ENCODE measurements around the gene ARAP3. TPM values are rescaled to one million over a fixed set of nuclear protein-coding genes. Genes with fewer than 3 reads are reported as not detected.
"Not testable (repeated sequence)": the region's sequence is repeated elsewhere in the genome, so short reads cannot be mapped to it uniquely, and the experiment has no call there.

The ARAP3 gene
- polyA plus RNA-seq, 4 donors = 19.8 to 24.4 (median 20.9) TPM

- peak; percentile 90 to 95 (median 92) for DNase-seq (ENCODE audit: low read depth in 4 of 4, low spot score in 3 of 4)
These were observed 63.1 kb downstream of the ARAP3 start, which contains the start of gene DIAPH1 for GRCh38 chr5:141618804-141619554. Gene DIAPH1, minus strand, starts transcription at chr5:141619000. Its CDS starts 86 bp downstream, at chr5:141618914.

- DNase-seq (ENCODE audit: low read depth in 4 of 4, low spot score in 3 of 4) = peak in 1 of 4 donors; percentile 35
These were observed 63.8 kb downstream of the ARAP3 start for GRCh38 chr5:141618030-141618803.

- DNase-seq (ENCODE audit: low read depth in 4 of 4, low spot score in 3 of 4) = no peak
These were observed 64.4 kb downstream of the ARAP3 start for GRCh38 chr5:141617682-141618029.

- DNase-seq (ENCODE audit: low read depth in 4 of 4, low spot score in 3 of 4) = no peak
These were observed 64.9 kb downstream of the ARAP3 start for GRCh38 chr5:141617128-141617527.

GRCh38 chr5:141615991-141616720 lies 65.9 kb downstream of the ARAP3 start:
- no peak for DNase-seq (ENCODE audit: low read depth in 4 of 4, low spot score in 3 of 4)

GRCh38 chr5:141613344-141613743 lies 68.7 kb downstream of the ARAP3 start:
- DNase-seq (ENCODE audit: low read depth in 4 of 4, low spot score in 3 of 4) = no peak

- DNase-seq (ENCODE audit: low read depth in 4 of 4, low spot score in 3 of 4) = no peak
These were observed 70.7 kb downstream of the ARAP3 start for GRCh38 chr5:141611289-141611688.

GRCh38 chr5:141609921-141610320 lies 72.1 kb downstream of the ARAP3 start:
- not testable (repeated sequence) for DNase-seq (ENCODE audit: low read depth in 4 of 4, low spot score in 3 of 4)

- DNase-seq (ENCODE audit: low read depth in 4 of 4, low spot score in 3 of 4) = no peak
These were observed 73.0 kb downstream of the ARAP3 start for GRCh38 chr5:141609044-141609443.

- DNase-seq (ENCODE audit: low read depth in 4 of 4, low spot score in 3 of 4) = no peak
These were observed 73.5 kb downstream of the ARAP3 start for GRCh38 chr5:141608557-141608956.

GRCh38 chr5:141608046-141608445 lies 74.0 kb downstream of the ARAP3 start:
- DNase-seq (ENCODE audit: low read depth in 4 of 4, low spot score in 3 of 4) = no peak

- no peak for DNase-seq (ENCODE audit: low read depth in 4 of 4, low spot score in 3 of 4)
These were observed 76.3 kb downstream of the ARAP3 start for GRCh38 chr5:141605523-141606277.

GRCh38 chr5:141603923-141604717 lies 77.9 kb downstream of the ARAP3 start:
- no peak for DNase-seq (ENCODE audit: low read depth in 4 of 4, low spot score in 3 of 4)

Other genes with a start within 250 kb of the ARAP3 start
- gene PCDHGC3, start 206.3 kb downstream of the ARAP3 start, polyA plus RNA-seq (ENCODE audit: insufficient read length in 4 of 4) = 100 to 1,000 TPM; 105 to 128 (median 117) TPM
- gene PCDHGC4, start 197.2 kb downstream of the ARAP3 start, polyA plus RNA-seq (ENCODE audit: insufficient read length in 4 of 4) = 1 to 10 TPM; 2.8 to 3.4 (median 3.2) TPM
- under 1 TPM; 0.11 to 0.61 (median 0.34) TPM for gene PCDHGC5, start 193.1 kb downstream of the ARAP3 start, polyA plus RNA-seq (ENCODE audit: insufficient read length in 4 of 4)
- gene DIAPH1, start 63.2 kb downstream of the ARAP3 start, polyA plus RNA-seq (ENCODE audit: insufficient read length in 4 of 4) = 10 to 100 TPM; 62.7 to 71.7 (median 70.4) TPM
- gene HDAC3, start 45.4 kb downstream of the ARAP3 start, polyA plus RNA-seq (ENCODE audit: insufficient read length in 4 of 4) = 100 to 1,000 TPM in 1 of 4 donors, 10 to 100 TPM in 3; 93.3 to 102 (median 95.2) TPM
- gene RELL2, start 45.2 kb downstream of the ARAP3 start, polyA plus RNA-seq (ENCODE audit: insufficient read length in 4 of 4) = 1 to 10 TPM in 2 of 4 donors, under 1 TPM in 2; 0.73 to 1.4 (median 1.1) TPM
- 10 to 100 TPM; 11.6 to 14.3 (median 13.8) TPM for gene FCHSD1, start 30.8 kb downstream of the ARAP3 start, polyA plus RNA-seq (ENCODE audit: insufficient read length in 4 of 4)
- 10 to 100 TPM; 24.0 to 28.3 (median 25.6) TPM for gene PCDH1, start 196.2 kb upstream of the ARAP3 start, polyA plus RNA-seq (ENCODE audit: insufficient read length in 4 of 4)
- 100 to 1,000 TPM; 101 to 126 (median 117) TPM for gene DELE1, start 241.6 kb upstream of the ARAP3 start, polyA plus RNA-seq (ENCODE audit: insufficient read length in 4 of 4)

Measured in right renal pelvis (tissue), 4 donors.